ENCODE measurements around the gene ZNF160. TPM values are rescaled to one million over a fixed set of nuclear protein-coding genes. Genes with fewer than 3 reads are reported as not detected.
A peak's percentile ranks its signal among the peaks of the same experiment; 100 is the strongest.
"Not testable (repeated sequence)": the region's sequence is repeated elsewhere in the genome, so short reads cannot be mapped to it uniquely, and the experiment has no call there.

The ZNF160 gene
- total RNA-seq (2014; rRNA removed; shearing (Covaris generic)) = 19.4 and 23.4 TPM in 2 replicates
- polyA plus RNA-seq (2015; cell fraction: cytosol; rRNA removed) = 9.5 and 12.0 TPM in 2 replicates
- polyA plus RNA-seq (2015; cell fraction: nucleus; rRNA removed) = 54.0 and 65.2 TPM in 2 replicates

- peak; percentile 94 for DNase-seq (ENCODE audit: low read depth, low spot score)
- in situ Hi-C loops (cut with HindIII; ENCODE audit: low pct_unique_long_range_greater_than_20kb, low sequenced_read_pairs) = no loop called here
Observed at GRCh38 chr19:53103234-53104203, at the start of gene ZNF160. ZNF160 (minus strand) TSS chr19:53103422; CDS start chr19:53086276, 17,146 bp downstream.

GRCh38 chr19:53147645-53148044, 44.4 kb upstream of the ZNF160 start:
- DNase-seq (ENCODE audit: low read depth, low spot score) = no peak
- in situ Hi-C loops (cut with HindIII; ENCODE audit: low pct_unique_long_range_greater_than_20kb, low sequenced_read_pairs) = no loop called here

DNA sequence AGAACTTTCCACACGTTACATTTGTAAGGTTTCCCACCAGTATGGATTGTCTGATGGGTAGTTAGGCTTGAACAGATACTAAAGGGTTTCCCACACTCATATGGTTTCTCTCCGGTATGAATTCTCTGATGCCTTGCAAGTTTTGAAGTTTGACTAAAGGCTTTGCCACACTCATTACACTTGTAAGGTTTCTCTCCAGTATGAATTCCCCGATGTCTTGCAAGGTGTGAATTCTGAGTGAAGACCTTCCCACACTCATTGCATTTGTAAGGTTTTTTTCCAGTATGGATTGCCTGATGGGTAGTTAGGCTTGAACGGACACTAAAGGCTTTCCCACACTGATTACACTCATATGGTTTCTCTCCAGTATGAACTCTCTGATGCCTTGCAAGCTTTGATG, 37.1 kb upstream of the ZNF160 start:
- no peak for DNase-seq (ENCODE audit: low read depth, low spot score)
- in situ Hi-C loops (cut with HindIII; ENCODE audit: low pct_unique_long_range_greater_than_20kb, low sequenced_read_pairs) = no loop called here

GRCh38 chr19:53136432-53136831, 33.2 kb upstream of the ZNF160 start:
- no peak for DNase-seq (ENCODE audit: low read depth, low spot score)
- in situ Hi-C loops (cut with HindIII; ENCODE audit: low pct_unique_long_range_greater_than_20kb, low sequenced_read_pairs) = no loop called here

- in situ Hi-C loops (cut with HindIII; ENCODE audit: low pct_unique_long_range_greater_than_20kb, low sequenced_read_pairs) = no loop called here
- DNase-seq (ENCODE audit: low read depth, low spot score) = peak; percentile 40
Observed at GRCh38 chr19:53132141-53132991, 29.1 kb upstream of the ZNF160 start, which contains the start of gene ZNF415. ZNF415 (minus strand) TSS chr19:53132910; CDS start chr19:53122676, 10,234 bp downstream.

DNA sequence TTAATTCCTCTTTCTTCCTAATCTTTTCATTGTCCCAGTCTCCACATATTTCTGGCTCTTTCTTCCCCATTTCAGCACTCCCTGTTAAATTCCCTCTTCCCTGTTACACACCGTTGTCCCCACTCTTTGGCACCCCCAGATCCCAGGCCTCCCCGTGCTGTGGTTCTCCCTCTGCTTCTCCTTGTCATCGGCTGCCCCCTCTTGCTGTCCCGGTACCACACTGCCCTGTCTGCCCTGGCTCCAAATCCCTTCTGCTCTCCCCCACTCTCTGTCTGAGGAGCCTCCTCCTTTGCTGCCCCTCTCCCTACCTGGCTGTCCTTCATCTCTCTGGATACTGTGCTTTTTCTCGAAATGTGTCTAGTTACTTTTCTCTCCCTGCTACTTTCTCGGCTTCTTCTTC, 28.5 kb upstream of the ZNF160 start:
- no peak for DNase-seq (ENCODE audit: low read depth, low spot score)

DNA sequence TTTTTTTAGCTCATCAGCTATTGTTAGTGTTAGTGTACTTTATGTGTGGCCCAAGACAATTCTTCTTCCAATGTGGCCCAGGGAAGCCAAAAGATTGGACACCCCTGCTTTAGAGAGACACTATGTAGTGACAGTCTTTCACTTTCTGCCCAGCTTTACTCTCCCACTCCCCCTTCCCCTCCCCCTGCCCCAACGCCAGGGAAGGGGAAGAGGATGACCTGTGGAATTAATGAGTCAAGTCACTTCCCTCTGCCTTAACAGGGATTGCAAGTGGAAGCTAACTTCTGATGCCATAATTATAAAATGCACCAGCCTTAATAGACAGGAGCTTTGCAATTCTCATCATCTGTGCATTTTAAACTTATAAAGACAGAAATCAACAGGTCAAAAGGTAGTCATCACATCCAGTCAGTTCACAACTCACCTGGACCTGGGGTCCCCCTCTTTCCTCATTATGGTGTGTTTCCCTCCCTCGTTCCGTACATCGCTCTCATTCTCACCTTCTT, 27.9 kb upstream of the ZNF160 start:
- no peak for DNase-seq (ENCODE audit: low read depth, low spot score)
- in situ Hi-C loops (cut with HindIII; ENCODE audit: low pct_unique_long_range_greater_than_20kb, low sequenced_read_pairs) = no loop called here

More for the DNA sequence above, 28.5 kb upstream of the ZNF160 start:
- in situ Hi-C loops (cut with HindIII; ENCODE audit: low pct_unique_long_range_greater_than_20kb, low sequenced_read_pairs) = no loop called here

GRCh38 chr19:53130506-53130905, 27.3 kb upstream of the ZNF160 start:
- in situ Hi-C loops (cut with HindIII; ENCODE audit: low pct_unique_long_range_greater_than_20kb, low sequenced_read_pairs) = no loop called here
- DNase-seq (ENCODE audit: low read depth, low spot score) = no peak

GRCh38 chr19:53126733-53127526, 23.7 kb upstream of the ZNF160 start:
- DNase-seq (ENCODE audit: low read depth, low spot score); in situ Hi-C loops (cut with HindIII; ENCODE audit: low pct_unique_long_range_greater_than_20kb, low sequenced_read_pairs): not testable (repeated sequence)

DNA sequence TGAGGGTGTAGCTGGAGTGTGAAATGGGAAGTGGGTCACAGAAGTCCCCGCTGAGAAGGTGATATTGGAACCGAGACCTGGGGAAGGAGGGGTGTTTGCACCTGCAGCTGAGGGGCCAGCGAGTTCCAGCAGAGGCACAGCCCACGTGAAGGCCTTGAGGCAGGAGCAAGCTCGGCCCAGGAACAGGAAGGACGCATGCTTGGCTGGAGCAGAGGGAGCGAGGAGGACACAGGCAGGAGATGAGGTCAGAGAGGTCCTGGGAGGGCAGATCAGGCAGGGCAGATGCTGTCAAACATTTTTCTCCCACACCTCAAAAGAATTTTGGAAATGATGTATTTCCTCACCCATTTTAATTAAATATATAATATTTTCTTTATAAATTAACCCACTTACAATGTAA, 20.2 kb upstream of the ZNF160 start:
- no peak for DNase-seq (ENCODE audit: low read depth, low spot score)
- in situ Hi-C loops (cut with HindIII; ENCODE audit: low pct_unique_long_range_greater_than_20kb, low sequenced_read_pairs) = no loop called here

DNA sequence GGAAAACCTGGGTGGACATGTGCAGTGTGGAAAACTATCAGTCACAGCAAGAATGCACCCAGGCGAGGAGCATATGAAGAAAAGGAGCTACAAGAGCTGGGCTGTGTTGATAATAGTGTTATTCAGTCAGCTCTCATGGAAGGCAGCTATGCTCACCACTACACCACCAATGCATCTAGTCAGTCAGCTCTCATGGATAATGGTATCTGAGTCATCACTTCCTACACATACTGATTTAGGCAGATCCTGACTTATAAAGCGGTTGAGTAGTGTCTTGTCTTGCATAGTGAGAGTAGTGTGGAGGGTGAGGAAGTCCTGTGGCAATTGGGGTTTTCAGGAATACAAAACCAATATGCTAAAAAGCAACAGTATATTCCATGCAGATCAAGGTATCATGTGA, 9.1 kb upstream of the ZNF160 start:
- no peak for DNase-seq (ENCODE audit: low read depth, low spot score)
- in situ Hi-C loops (cut with HindIII; ENCODE audit: low pct_unique_long_range_greater_than_20kb, low sequenced_read_pairs) = no loop called here

- DNase-seq (ENCODE audit: low read depth, low spot score) = no peak
- in situ Hi-C loops (cut with HindIII; ENCODE audit: low pct_unique_long_range_greater_than_20kb, low sequenced_read_pairs) = no loop called here
Observed at GRCh38 chr19:53109527-53109926, 6.3 kb upstream of the ZNF160 start.

GRCh38 chr19:53102756-53103233, 427 bp downstream of the ZNF160 start:
- in situ Hi-C loops (cut with HindIII; ENCODE audit: low pct_unique_long_range_greater_than_20kb, low sequenced_read_pairs) = no loop called here
- peak; percentile 4 for DNase-seq (ENCODE audit: low read depth, low spot score)

- no peak for DNase-seq (ENCODE audit: low read depth, low spot score)
- in situ Hi-C loops (cut with HindIII; ENCODE audit: low pct_unique_long_range_greater_than_20kb, low sequenced_read_pairs) = no loop called here
Observed at GRCh38 chr19:53102206-53102755, 941 bp downstream of the ZNF160 start.

DNA sequence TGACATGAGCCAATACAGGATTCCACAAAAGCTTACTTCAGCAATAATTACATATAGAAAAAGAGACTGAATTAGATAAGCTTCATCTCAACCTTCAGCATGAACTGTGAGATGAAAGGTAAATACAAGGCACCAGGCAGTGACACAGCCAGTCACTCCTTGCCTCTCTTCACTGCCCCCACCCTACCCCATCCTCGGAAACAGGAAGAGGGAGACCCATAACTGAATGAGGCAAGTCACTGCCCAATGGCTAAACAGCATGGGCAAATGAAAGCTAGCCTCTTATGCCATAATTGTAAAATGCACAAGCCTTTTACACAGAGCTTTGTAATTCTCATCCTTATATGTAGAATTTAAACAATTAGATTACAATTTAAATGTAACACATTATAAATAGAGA, 1.7 kb downstream of the ZNF160 start:
- in situ Hi-C loops (cut with HindIII; ENCODE audit: low pct_unique_long_range_greater_than_20kb, low sequenced_read_pairs) = no loop called here
- DNase-seq (ENCODE audit: low read depth, low spot score) = no peak

DNA sequence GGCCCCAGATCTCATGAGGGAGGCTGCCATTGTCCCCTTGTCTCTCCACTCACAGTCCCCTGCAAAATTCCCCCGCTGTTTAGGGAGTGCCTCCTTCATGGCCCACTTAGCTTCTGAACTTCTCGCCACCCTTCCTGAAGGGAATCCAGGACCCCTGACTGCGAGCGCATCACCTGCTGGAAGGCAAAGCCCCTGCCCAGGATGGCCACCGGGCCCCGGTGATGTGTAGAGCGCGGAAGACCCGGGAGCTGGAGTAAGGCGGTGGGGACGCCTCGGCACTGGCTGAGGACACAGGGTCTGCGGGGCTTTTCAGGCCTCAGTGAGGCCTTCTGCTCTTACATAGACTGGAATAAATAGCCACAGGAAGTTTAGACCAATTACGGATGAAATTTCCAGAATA, 4.7 kb downstream of the ZNF160 start:
- in situ Hi-C loops (cut with HindIII; ENCODE audit: low pct_unique_long_range_greater_than_20kb, low sequenced_read_pairs); DNase-seq (ENCODE audit: low read depth, low spot score): not testable (repeated sequence)

Measured in SK-MEL-5 (cell line).